K562 (cell line): ENCODE measurements around the gene TERC. TPM values are rescaled to one million over a fixed set of nuclear protein-coding genes. Genes with fewer than 3 reads are reported as not detected.

Experiments
- ATAC-seq: fragments of 200-7000 bp; cut with Tn5 transposase; 3 replicates; pipeline ENCODE4 v1.9.1; 2020; ENCODE audit warnings: moderate library complexity
- BruUV-seq: library from RNA; stranded (reverse); fragments of 400-500 nt; replicated peaks from 2 replicates; lab custom pipeline; 2021; lab: Mats Ljungman, UMichigan
- CTCF ChIA-PET: fragments of 300-600 bp; formaldehyde crosslinking; extraction: SDS; loops from one replicate; lab custom pipeline; 2021; ENCODE audit warnings: low intra/inter-chr PET ratio; lab: Yijun Ruan, JAX
- POLR2A ChIA-PET: fragments of 300-600, 350-650 bp; sonication (Branson Sonifier 250); formaldehyde crosslinking; extraction: SDS; loops from one replicate; lab custom pipeline; 2021; ENCODE audit warnings: antibody characterized with exemption, inconsistent platforms; lab: Yijun Ruan, JAX
- DNase-seq, 4 experiments: peaks; one replicate each; pipeline versions ENCODE4 v3.0.0 to v3.0.0-alpha.2; 2011 to 2018; ENCODE audit warnings: low spot score in 3 of 4, mixed read lengths in 3 of 4; ENCODE audit errors: extremely low read depth in 1 of 4
- FAIRE-seq: peaks from 2 replicates; lab custom pipeline; 2011; peaks lifted over from hg19 to GRCh38; lab: Jason Lieb, UNC
- H2AFZ ChIP-seq: 2 replicates; pipeline ENCODE4 v1.6.0; 2011; ENCODE audit warnings: low read depth, low read length, control low read depth, inconsistent platforms
- H3K27ac ChIP-seq: fragments of 200-600 bp; 3 replicates; pipeline ENCODE4 v1.8.0; 2011; ENCODE audit warnings: low read depth, mild to moderate bottlenecking, control low read depth, inconsistent platforms, low read length, moderate library complexity, mixed read lengths; ENCODE audit errors: extremely low read depth
- H3K27me3 ChIP-seq, 2 experiments: fragments of 300-600 bp in 1 of 2; 2 replicates in 1 of 2; 3 replicates in 1 of 2; pipeline versions ENCODE4 v1.6.0 to v1.8.0; 2011; ENCODE audit warnings: inconsistent platforms in 2 of 2, low read length in 2 of 2, mild to moderate bottlenecking in 1 of 2, mixed read lengths in 1 of 2, moderate library complexity in 1 of 2; ENCODE audit not compliant: control insufficient read depth in 2 of 2, insufficient read depth in 2 of 2
- H3K36me3 ChIP-seq: fragments of 300-600 bp; 3 replicates; pipeline ENCODE4 v1.8.0; 2011; ENCODE audit warnings: mild to moderate bottlenecking, low read length, inconsistent platforms; ENCODE audit not compliant: control insufficient read depth, insufficient read depth
- H3K4me1 ChIP-seq, 2 experiments: fragments of 200-600 bp in 1 of 2; replicated peaks in 1 of 2; 2 replicates in 1 of 2; 3 replicates in 1 of 2; pipeline versions ENCODE4 v1.5.1 to v1.8.0; 2011; ENCODE audit warnings: inconsistent platforms in 2 of 2, low read length in 2 of 2, mild to moderate bottlenecking in 1 of 2, mixed read lengths in 1 of 2, moderate library complexity in 1 of 2; ENCODE audit not compliant: control insufficient read depth in 2 of 2, insufficient read depth in 2 of 2
- H3K4me2 ChIP-seq: 2 replicates; pipeline ENCODE4 v1.6.1; 2011; ENCODE audit warnings: low read length, control low read depth, inconsistent platforms, mixed read lengths; ENCODE audit not compliant: insufficient read depth
- H3K4me3 ChIP-seq: fragments of 200-600 bp; sonication (generic), shearing (Covaris generic); 2 replicates; pipeline ENCODE4 v1.5.1; 2016; ENCODE audit warnings: control low read depth, inconsistent platforms
- H3K79me2 ChIP-seq: fragments of 200-600 bp; 3 replicates; pipeline ENCODE4 v1.8.0; 2011; ENCODE audit warnings: low read length, inconsistent platforms; ENCODE audit not compliant: control insufficient read depth, insufficient read depth
- H3K9ac ChIP-seq, 2 experiments: 2 replicates each; pipeline versions ENCODE4 v1.6.0 to v1.6.1; 2011; ENCODE audit warnings: low read depth in 2 of 2, low read length in 2 of 2, control low read depth in 1 of 2, inconsistent platforms in 1 of 2, mild to moderate bottlenecking in 1 of 2, mixed read lengths in 1 of 2; ENCODE audit not compliant: insufficient read depth in 1 of 2
- H3K9me1 ChIP-seq: one replicate; pipeline ENCODE4 v1.6.0; 2011; ENCODE audit warnings: inconsistent platforms, mild to moderate bottlenecking, low read length, moderate library complexity; ENCODE audit not compliant: control insufficient read depth, insufficient read depth
- H3K9me3 ChIP-seq: replicated peaks from 2 replicates; pipeline ENCODE4 v1.5.1; 2011; ENCODE audit warnings: low read depth, low read length, inconsistent platforms; ENCODE audit not compliant: control insufficient read depth, insufficient read depth
- H4K20me1 ChIP-seq: replicated peaks from 2 replicates; pipeline ENCODE4 v1.6.1; 2011; ENCODE audit warnings: low read length, inconsistent platforms, mixed read lengths; ENCODE audit not compliant: control insufficient read depth, insufficient read depth
- ILK ChIP-seq: fragments of 450-650 bp; IDR thresholded peaks from 2 replicates; pipeline ENCODE4 v1.6.1; 2016; ENCODE audit warnings: missing genetic modification characterization, low read depth, mild to moderate bottlenecking, missing compliant biosample characterization, moderate library complexity, borderline replicate concordance
- ZC3H11A ChIP-seq: IDR thresholded peaks from 2 replicates; pipeline ENCODE4 v1.6.1; 2012; ENCODE audit warnings: low read depth, low read length, improper control_type of control experiment
- ZFP36 ChIP-seq: fragments of 150-350 bp; IDR thresholded peaks from 2 replicates; pipeline ENCODE4 v1.6.1; 2018; ENCODE audit warnings: low read length, low read depth; ENCODE audit not compliant: partially characterized antibody
- WGBS: fragments of 100-300 bp; shearing (Covaris generic); methylation state at CpG from one replicate; pipeline ENCODE4 v1.1.6; 2016; ENCODE audit warnings: low coverage, mixed read lengths; ENCODE audit not compliant: insufficient coverage; ENCODE audit errors: missing lambda C conversion rate; 5-methylcytosine and 5-hydroxymethylcytosine counted together
- in situ Hi-C: fragments of 300-500 bp; cut with MboI; formaldehyde crosslinking; loops from 4 replicates; pipeline ENCODE4 v1.15.0; 2018; ENCODE audit warnings: inconsistent platforms, mixed read lengths
- intact Hi-C: fragments of 100-400 bp; cut with micrococcal nuclease; formaldehyde crosslinking; loops from 2 replicates; pipeline ENCODE4 v1.14.2; 2022
- polyA plus RNA-seq, 8 experiments: library from polyadenylated mRNA; depleted of rRNA in 4 of 8; stranded (reverse) in 5 of 8; unstranded in 3 of 8; fragments of >200 nt; fragmentation: Nextera tagmentation in 2 of 8; fragmentation: Illumina TruSeq in 1 of 8; extraction: Ambion mirVana in 2 of 8; extraction: Trizol in 1 of 8; gene quantifications; 2 replicates each; pipeline versions ENCODE4 v1.2.1 to v1.2.3, GENCODE V29; 2011 to 2014; ENCODE audit warnings: inconsistent platforms in 1 of 8, missing spikeins in 1 of 8
- total RNA-seq, 7 experiments: library from RNA; depleted of rRNA in 6 of 7; stranded (reverse); fragments of >200 nt in 6 of 7; fragmentation: Illumina TruSeq in 2 of 7; extraction: Trizol in 2 of 7; gene quantifications; 2 replicates each; pipeline versions ENCODE4 v1.2.1 to v1.2.3, GENCODE V29; 2011 to 2021; ENCODE audit warnings: low replicate concordance in 1 of 7
- TF ChIP-seq, protein P1 (sequence below): sonication (generic); formaldehyde crosslinking; IDR thresholded peaks from 2 replicates; pipeline ENCODE4 v1.8.1; 2023; ENCODE audit warnings: mild to moderate bottlenecking, missing genetic modification reagents
- TF ChIP-seq, protein P2 (sequence below), 2 experiments: fragments of 450-650 bp; IDR thresholded peaks; 2 replicates each; pipeline ENCODE4 v1.6.1; 2016

Gene TERC
- total and polyA plus RNA-seq, 9 of the 15 experiments (the other 6 are each of a cell fraction or from before 2014, with no cell fraction given), result 0.77 to 234 (median 27.9) TPM; not detected in 3

DNA sequence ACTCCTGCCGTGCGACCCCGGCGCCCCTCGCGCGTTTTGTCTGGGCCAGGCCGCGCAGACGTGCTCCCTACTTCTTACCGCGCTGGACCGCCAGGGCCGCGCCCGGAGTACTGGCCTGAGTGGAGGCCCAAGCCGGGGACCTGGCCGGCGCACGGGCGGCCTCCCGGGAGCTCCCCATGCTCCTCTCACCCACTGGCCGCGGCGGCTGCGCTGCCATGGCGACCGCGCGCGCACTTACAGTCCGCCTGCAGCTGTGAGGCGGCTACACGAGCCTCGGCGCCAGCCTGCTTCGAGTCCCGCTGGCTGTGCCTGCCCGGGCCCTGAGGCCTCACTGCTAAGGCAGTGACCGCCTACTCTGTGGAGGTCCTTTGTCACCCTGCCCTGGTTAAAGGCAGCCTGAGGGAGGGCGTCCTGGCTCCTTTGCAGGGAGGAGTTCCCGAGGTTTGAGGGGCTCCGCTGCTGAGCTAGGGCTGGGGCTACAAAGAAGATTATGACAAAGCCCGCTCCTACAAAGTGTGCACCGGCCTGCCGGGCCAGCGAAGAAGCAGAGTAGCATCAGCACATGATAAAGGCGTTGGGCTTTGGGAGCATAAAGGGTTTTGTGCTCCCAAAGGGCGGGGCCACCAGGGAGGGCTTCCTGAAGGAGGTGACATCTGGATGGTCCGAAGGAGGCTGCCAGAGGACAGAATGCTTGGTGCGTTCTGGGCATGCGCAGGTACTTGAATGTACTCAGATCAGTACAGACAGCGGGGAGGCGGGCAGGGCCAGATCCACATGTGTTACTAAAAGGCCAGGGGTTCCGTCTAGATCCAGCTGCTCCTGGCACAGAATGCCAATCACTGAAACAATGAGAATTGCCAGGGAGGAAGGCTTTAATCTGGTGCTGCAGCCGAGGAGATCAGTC, 47.7 kb upstream of the TERC start, which contains the start of the genes LRRC34 and LRRIQ4:
LRRC34 (minus strand) TSS at position 573 of the 904 bp plus-strand sequence; CDS start at position 217, 356 bp downstream.
LRRIQ4 (plus strand) TSS at position 539 of the 904 bp plus-strand sequence. CDS start 9,052 bp downstream, outside the sequence.
- Histone ChIP-seq H3K9me3 (peaks cover 3% of the 10 kb centered on the region), H3K4me1 (no peaks in the 10 kb centered on the region; a peak in 1 of 5 replicates), H3K27me3 (no peaks in the 10 kb centered on the region), H2AFZ (peak within 1 kb of the TSS; percentile 5; the same call in 1 of the 2 replicates), H3K4me2 (no peak within 1 kb of the TSS), H4K20me1 (no peaks in the 10 kb centered on the region), H3K79me2 (no peaks in the 10 kb centered on the region), H3K4me3 (no peak within 1 kb of the TSS), H3K9me1 (no peaks in the 10 kb centered on the region), H3K9ac (no peak within 1 kb of the TSS), H3K36me3 (no peaks in the 10 kb centered on the region), H3K27ac (no peak within 1 kb of the TSS)
- ATAC-seq (no peak), FAIRE-seq (no peak), DNase-seq (no peak)
- intact Hi-C loops (no loop called here), in situ Hi-C loops (no loop called here)
- ChIA-PET CTCF (no interaction called here), POLR2A (no interaction called here)
- WGBS, result 80% methylated on average over 17 of the region's 56 CpGs
- BruUV-seq, result no TSS peak
- TF ChIP-seq ZFP36 (peak; percentile 54), ZC3H11A (no peak), ILK (tag) (no peak)
- TF ChIP-seq, protein P1, sequence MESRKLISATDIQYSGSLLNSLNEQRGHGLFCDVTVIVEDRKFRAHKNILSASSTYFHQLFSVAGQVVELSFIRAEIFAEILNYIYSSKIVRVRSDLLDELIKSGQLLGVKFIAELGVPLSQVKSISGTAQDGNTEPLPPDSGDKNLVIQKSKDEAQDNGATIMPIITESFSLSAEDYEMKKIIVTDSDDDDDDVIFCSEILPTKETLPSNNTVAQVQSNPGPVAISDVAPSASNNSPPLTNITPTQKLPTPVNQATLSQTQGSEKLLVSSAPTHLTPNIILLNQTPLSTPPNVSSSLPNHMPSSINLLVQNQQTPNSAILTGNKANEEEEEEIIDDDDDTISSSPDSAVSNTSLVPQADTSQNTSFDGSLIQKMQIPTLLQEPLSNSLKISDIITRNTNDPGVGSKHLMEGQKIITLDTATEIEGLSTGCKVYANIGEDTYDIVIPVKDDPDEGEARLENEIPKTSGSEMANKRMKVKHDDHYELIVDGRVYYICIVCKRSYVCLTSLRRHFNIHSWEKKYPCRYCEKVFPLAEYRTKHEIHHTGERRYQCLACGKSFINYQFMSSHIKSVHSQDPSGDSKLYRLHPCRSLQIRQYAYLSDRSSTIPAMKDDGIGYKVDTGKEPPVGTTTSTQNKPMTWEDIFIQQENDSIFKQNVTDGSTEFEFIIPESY (CRISPR knock-in tag), result peak; percentile 93
- TF ChIP-seq, protein P2, sequence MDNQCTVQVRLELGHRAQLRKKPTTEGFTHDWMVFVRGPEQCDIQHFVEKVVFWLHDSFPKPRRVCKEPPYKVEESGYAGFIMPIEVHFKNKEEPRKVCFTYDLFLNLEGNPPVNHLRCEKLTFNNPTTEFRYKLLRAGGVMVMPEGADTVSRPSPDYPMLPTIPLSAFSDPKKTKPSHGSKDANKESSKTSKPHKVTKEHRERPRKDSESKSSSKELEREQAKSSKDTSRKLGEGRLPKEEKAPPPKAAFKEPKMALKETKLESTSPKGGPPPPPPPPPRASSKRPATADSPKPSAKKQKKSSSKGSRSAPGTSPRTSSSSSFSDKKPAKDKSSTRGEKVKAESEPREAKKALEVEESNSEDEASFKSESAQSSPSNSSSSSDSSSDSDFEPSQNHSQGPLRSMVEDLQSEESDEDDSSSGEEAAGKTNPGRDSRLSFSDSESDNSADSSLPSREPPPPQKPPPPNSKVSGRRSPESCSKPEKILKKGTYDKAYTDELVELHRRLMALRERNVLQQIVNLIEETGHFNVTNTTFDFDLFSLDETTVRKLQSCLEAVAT (IDR thresholded peaks at IDR 0.05), result no peak
